GM21723 (cell line): ENCODE data around the gene NEGR1.

Source experiments
- ATAC-seq: cut with Tn5 transposase; IDR thresholded peaks from one replicate; pipeline ENCODE4 v1.9.1; 2021; ENCODE audit warnings: mild to moderate bottlenecking, moderate library complexity; ENCODE audit not compliant: unreplicated experiment

The NEGR1 gene

GRCh38 chr1:71719330-71719729 is 563.0 kb downstream of the NEGR1 start:
- ATAC-seq: no peak

- no peak for ATAC-seq
These were observed 565.2 kb downstream of the NEGR1 start for GRCh38 chr1:71717186-71717585.

GRCh38 chr1:71711456-71711855 is 570.9 kb downstream of the NEGR1 start:
- no peak for ATAC-seq

- no peak for ATAC-seq
These were observed 576.2 kb downstream of the NEGR1 start for GRCh38 chr1:71706029-71706671.

GRCh38 chr1:71698186-71698585 is 584.2 kb downstream of the NEGR1 start:
- no peak for ATAC-seq

GRCh38 chr1:71695821-71696220 is 586.5 kb downstream of the NEGR1 start:
- ATAC-seq: no peak

GRCh38 chr1:71695084-71695483 is 587.3 kb downstream of the NEGR1 start:
- ATAC-seq: no peak

- no peak for ATAC-seq
These were observed 588.8 kb downstream of the NEGR1 start for GRCh38 chr1:71693581-71693980.

GRCh38 chr1:71689635-71690034 is 592.7 kb downstream of the NEGR1 start:
- no peak for ATAC-seq

- no peak for ATAC-seq
These were observed 595.0 kb downstream of the NEGR1 start for GRCh38 chr1:71687376-71687775.

- ATAC-seq: no peak
These were observed 605.1 kb downstream of the NEGR1 start for GRCh38 chr1:71676979-71677925.

GRCh38 chr1:71668065-71668464 is 614.3 kb downstream of the NEGR1 start:
- no peak for ATAC-seq

- ATAC-seq: no peak
These were observed 615.1 kb downstream of the NEGR1 start for GRCh38 chr1:71667216-71667615.

GRCh38 chr1:71666609-71667008 is 615.7 kb downstream of the NEGR1 start:
- no peak for ATAC-seq

- no peak for ATAC-seq
These were observed 621.9 kb downstream of the NEGR1 start for GRCh38 chr1:71660411-71660810.

GRCh38 chr1:71657891-71658679 is 624.3 kb downstream of the NEGR1 start:
- no peak for ATAC-seq

GRCh38 chr1:71656902-71657301 is 625.4 kb downstream of the NEGR1 start:
- ATAC-seq: no peak

- ATAC-seq: no peak
These were observed 626.7 kb downstream of the NEGR1 start for GRCh38 chr1:71655604-71656003.

- ATAC-seq: no peak
These were observed 628.4 kb downstream of the NEGR1 start for GRCh38 chr1:71653952-71654351.

GRCh38 chr1:71651214-71651613 is 631.1 kb downstream of the NEGR1 start:
- no peak for ATAC-seq

- ATAC-seq: no peak
These were observed 632.2 kb downstream of the NEGR1 start for GRCh38 chr1:71650119-71650518.
